Measurements from ENCODE around the gene FILIP1L.

FILIP1L gene

GRCh38 chr3:100111728-100112127, 2.6 kb downstream of the FILIP1L start:
- H3K79me2 ChIP-seq (ENCODE audit: insufficient read depth, low read length), result no peaks in the 10 kb centered on the region
- no peaks in the 10 kb centered on the region for H3K9me2 ChIP-seq (replicated peaks; ENCODE audit: insufficient read depth, low read length)
- no peaks in the 10 kb centered on the region for H4K20me1 ChIP-seq (ENCODE audit: low read depth, low read length)
- H3K4me3 ChIP-seq (ENCODE audit: insufficient read depth, low read length, poor library complexity, severe bottlenecking), result no peak overlapping the region
- H2AFZ ChIP-seq (ENCODE audit: low read depth, low read length, severe bottlenecking), result no peak overlapping the region
- H3K27me3 ChIP-seq (ENCODE audit: low read length), result no peaks in the 10 kb centered on the region
- no peaks in the 10 kb centered on the region for H3F3A ChIP-seq (ENCODE audit: insufficient read depth)
- no peak overlapping the region for H3K9ac ChIP-seq (ENCODE audit: low read length)
- no peaks in the 10 kb centered on the region for H3K36me3 ChIP-seq (ENCODE audit: low read length)
- H3K27ac ChIP-seq (ENCODE audit: low read depth, low read length), result no peak overlapping the region
- H3K4me2 ChIP-seq (ENCODE audit: low read depth, low read length, poor library complexity, severe bottlenecking), result no peak overlapping the region
- no peak for TF ChIP-seq CTCF (IDR thresholded peaks at IDR 0.05; ENCODE audit: insufficient read depth, low read length, poor library complexity, severe bottlenecking)
- no peak for TF ChIP-seq EZH2phosphoT487 (conservative IDR thresholded peaks at IDR 0.05; ENCODE audit: low read length)
- H3K9me3 ChIP-seq (ENCODE audit: insufficient read depth, low read length), result no peaks in the 10 kb centered on the region

- Histone ChIP-seq H3K4me2 (ENCODE audit: low read depth, low read length, poor library complexity, severe bottlenecking) (no peak overlapping the region), H3K27me3 (ENCODE audit: low read length) (no peaks in the 10 kb centered on the region), H3K9ac (ENCODE audit: low read length) (no peak overlapping the region), H3K79me2 (ENCODE audit: insufficient read depth, low read length) (no peaks in the 10 kb centered on the region), H3K4me3 (ENCODE audit: insufficient read depth, low read length, poor library complexity, severe bottlenecking) (no peak overlapping the region), H3K36me3 (ENCODE audit: low read length) (no peaks in the 10 kb centered on the region), H3K9me3 (ENCODE audit: insufficient read depth, low read length) (no peaks in the 10 kb centered on the region), H3F3A (ENCODE audit: insufficient read depth) (no peaks in the 10 kb centered on the region), H2AFZ (ENCODE audit: low read depth, low read length, severe bottlenecking) (no peak overlapping the region), H3K9me2 (replicated peaks; ENCODE audit: insufficient read depth, low read length) (no peaks in the 10 kb centered on the region), H4K20me1 (ENCODE audit: low read depth, low read length) (no peaks in the 10 kb centered on the region), H3K27ac (ENCODE audit: low read depth, low read length) (no peak overlapping the region)
- TF ChIP-seq EZH2phosphoT487 (conservative IDR thresholded peaks at IDR 0.05; ENCODE audit: low read length) (no peak), CTCF (IDR thresholded peaks at IDR 0.05; ENCODE audit: insufficient read depth, low read length, poor library complexity, severe bottlenecking) (no peak)
Measured at GRCh38 chr3:100110162-100110561, 4.1 kb downstream of the FILIP1L start.

- H3K27me3 ChIP-seq (ENCODE audit: low read length), result no peaks in the 10 kb centered on the region
- TF ChIP-seq CTCF (IDR thresholded peaks at IDR 0.05; ENCODE audit: insufficient read depth, low read length, poor library complexity, severe bottlenecking), result no peak
- no peak for TF ChIP-seq EZH2phosphoT487 (conservative IDR thresholded peaks at IDR 0.05; ENCODE audit: low read length)
- no peak overlapping the region for H2AFZ ChIP-seq (ENCODE audit: low read depth, low read length, severe bottlenecking)
- H3K4me2 ChIP-seq (ENCODE audit: low read depth, low read length, poor library complexity, severe bottlenecking), result no peak overlapping the region
- no peaks in the 10 kb centered on the region for H3K9me3 ChIP-seq (ENCODE audit: insufficient read depth, low read length)
- H3F3A ChIP-seq (ENCODE audit: insufficient read depth), result no peaks in the 10 kb centered on the region
- no peak overlapping the region for H3K9ac ChIP-seq (ENCODE audit: low read length)
- H4K20me1 ChIP-seq (ENCODE audit: low read depth, low read length), result no peaks in the 10 kb centered on the region
- H3K36me3 ChIP-seq (ENCODE audit: low read length), result no peaks in the 10 kb centered on the region
- H3K9me2 ChIP-seq (replicated peaks; ENCODE audit: insufficient read depth, low read length), result no peaks in the 10 kb centered on the region
- no peak overlapping the region for H3K4me3 ChIP-seq (ENCODE audit: insufficient read depth, low read length, poor library complexity, severe bottlenecking)
- H3K79me2 ChIP-seq (ENCODE audit: insufficient read depth, low read length), result no peaks in the 10 kb centered on the region
- H3K27ac ChIP-seq (ENCODE audit: low read depth, low read length), result no peak overlapping the region
Measured at GRCh38 chr3:100108464-100109079, 5.7 kb downstream of the FILIP1L start.
